ENCODE data around the gene CST8.
A peak's percentile ranks its signal among the peaks of the same experiment; 100 is the strongest.

CST8 gene

DNA sequence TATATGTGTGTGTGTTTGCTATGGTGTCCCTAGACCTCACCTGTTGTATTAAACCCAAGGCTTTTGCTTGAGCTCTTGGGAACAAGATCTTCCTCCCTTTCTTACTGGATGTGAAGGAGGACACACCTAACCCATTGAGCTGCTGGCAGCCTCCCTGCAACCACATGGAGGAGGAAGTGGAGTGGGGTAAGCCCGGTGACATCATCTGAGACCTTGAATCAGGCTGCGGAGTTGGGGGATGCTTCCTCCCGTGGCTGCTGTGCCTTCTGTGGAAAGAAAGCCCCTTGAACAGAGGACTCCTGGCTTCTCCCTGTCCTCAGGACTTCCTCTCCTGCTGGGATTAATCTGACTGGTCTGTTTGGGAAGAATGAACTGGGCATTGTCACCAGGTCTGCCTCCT, 41.5 kb upstream of the CST8 start:
- no peak for TF ChIP-seq CTCF (IDR thresholded peaks at IDR 0.05; ENCODE audit: insufficient read depth, low read depth, low read length, missing control alignments)
- DNase-seq (ENCODE audit: low read depth), result peak; percentile 27

GRCh38 chr20:23450877-23451276, 40.0 kb upstream of the CST8 start:
- no peak for DNase-seq (ENCODE audit: low read depth)
- TF ChIP-seq CTCF (IDR thresholded peaks at IDR 0.05; ENCODE audit: insufficient read depth, low read depth, low read length, missing control alignments), result no peak
- H3K4me3 ChIP-seq (ENCODE audit: low read length), result no peak overlapping the region

More for the DNA sequence above, 41.5 kb upstream of the CST8 start:
- H3K4me3 ChIP-seq (ENCODE audit: low read length), result no peak overlapping the region

- no peak for TF ChIP-seq CTCF (IDR thresholded peaks at IDR 0.05; ENCODE audit: insufficient read depth, low read depth, low read length, missing control alignments)
- H3K4me3 ChIP-seq (ENCODE audit: low read length), result no peak overlapping the region
- DNase-seq (ENCODE audit: low read depth), result no peak
Observed at GRCh38 chr20:23451956-23452487, 38.9 kb upstream of the CST8 start.

- no peak for DNase-seq (ENCODE audit: low read depth)
- no peak within 1 kb of the TSS for H3K4me3 ChIP-seq (ENCODE audit: low read length)
- no peak for TF ChIP-seq CTCF (IDR thresholded peaks at IDR 0.05; ENCODE audit: insufficient read depth, low read depth, low read length, missing control alignments)
Observed at GRCh38 chr20:23452776-23453175, 38.1 kb upstream of the CST8 start, which contains the start of gene CST11. Gene CST11 (minus strand): TSS chr20:23452876. CDS start chr20:23452811, 65 bp downstream.

- no peak overlapping the region for H3K4me3 ChIP-seq (ENCODE audit: low read length)
- DNase-seq (ENCODE audit: low read depth), result peak; percentile 20
- no peak for TF ChIP-seq CTCF (IDR thresholded peaks at IDR 0.05; ENCODE audit: insufficient read depth, low read depth, low read length, missing control alignments)
Observed at GRCh38 chr20:23453549-23454543, 37.1 kb upstream of the CST8 start.

- TF ChIP-seq CTCF (IDR thresholded peaks at IDR 0.05; ENCODE audit: insufficient read depth, low read depth, low read length, missing control alignments), result no peak
- no peak for DNase-seq (ENCODE audit: low read depth)
- H3K4me3 ChIP-seq (ENCODE audit: low read length), result no peak overlapping the region
Observed at GRCh38 chr20:23454816-23455215, 36.1 kb upstream of the CST8 start.

Measured in epithelial cell of esophagus (primary cell).